ENCODE measurements around the gene PCCA. TPM values are rescaled to one million over a fixed set of nuclear protein-coding genes. Genes with fewer than 3 reads are reported as not detected.

The PCCA gene
- total RNA-seq, 4 donors from 2014 or later: 40.1 to 82.8 (median 61.1) TPM

GRCh38 chr13:100297413-100297812 lies 208.5 kb downstream of the PCCA start:
- TF ChIP-seq CTCF (IDR thresholded peaks at IDR 0.05; ENCODE audit: low read depth): no peak

- no peak for TF ChIP-seq CTCF (IDR thresholded peaks at IDR 0.05; ENCODE audit: low read depth)
These were observed 209.3 kb downstream of the PCCA start for GRCh38 chr13:100298116-100298681.

DNA sequence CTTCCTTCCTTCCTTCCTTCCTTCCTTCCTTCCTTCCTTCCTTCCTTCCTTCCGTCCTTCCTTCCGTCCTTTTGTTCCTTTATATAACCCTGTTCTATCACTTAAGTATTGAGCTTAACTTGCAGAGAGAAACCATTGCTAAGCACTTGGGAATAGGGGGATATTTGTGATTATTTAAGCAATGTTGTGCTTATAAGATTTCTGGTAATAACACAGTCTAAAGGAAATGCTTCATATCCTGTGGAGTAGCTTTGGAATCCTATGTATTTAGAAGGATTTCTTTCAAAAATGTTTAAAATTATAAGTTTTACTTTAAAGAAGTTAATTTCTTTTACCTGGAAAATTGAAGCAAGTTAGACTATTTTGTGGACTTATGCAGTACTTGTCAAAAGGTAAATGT lies 209.8 kb downstream of the PCCA start:
- TF ChIP-seq CTCF (IDR thresholded peaks at IDR 0.05; ENCODE audit: low read depth): no peak

- no peak for TF ChIP-seq CTCF (IDR thresholded peaks at IDR 0.05; ENCODE audit: low read depth)
These were observed 211.3 kb downstream of the PCCA start for GRCh38 chr13:100300243-100300642.

GRCh38 chr13:100300708-100301107 lies 211.8 kb downstream of the PCCA start:
- no peak for TF ChIP-seq CTCF (IDR thresholded peaks at IDR 0.05; ENCODE audit: low read depth)

- TF ChIP-seq CTCF (IDR thresholded peaks at IDR 0.05; ENCODE audit: low read depth): no peak
These were observed 212.5 kb downstream of the PCCA start for GRCh38 chr13:100301418-100301817.

DNA sequence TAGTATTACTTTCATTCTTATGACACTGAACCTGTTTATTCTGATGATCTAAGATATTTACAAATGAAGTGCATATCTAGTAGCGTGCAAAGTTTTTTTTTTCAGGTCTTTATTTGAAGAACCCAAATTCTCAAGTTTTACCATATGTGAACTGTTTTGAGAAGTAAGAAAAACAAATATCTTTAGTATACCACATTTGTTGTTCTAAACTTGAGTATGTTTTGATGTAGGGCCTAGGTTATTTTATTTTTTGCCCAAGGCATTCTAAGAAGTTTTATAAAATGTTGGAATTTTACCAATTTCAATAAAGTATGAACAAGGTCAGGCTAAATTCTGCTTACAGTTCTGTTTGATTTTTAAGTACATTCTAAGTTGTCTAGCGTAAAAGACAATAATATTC lies 213.5 kb downstream of the PCCA start:
- no peak for TF ChIP-seq CTCF (IDR thresholded peaks at IDR 0.05; ENCODE audit: low read depth)

Data from subcutaneous adipose tissue (tissue), 4 donors.